Central memory CD8-positive, alpha-beta T cell (primary cell): ENCODE data around the gene DLK1.

ENCODE experiments used
- ATAC-seq: fragments of 150-1000 bp; cut with Tn5 transposase; replicated peaks from 2 replicates; pipeline ENCODE4 v1.10.0; 2022; ENCODE audit warnings: mild to moderate bottlenecking, moderate FRiP score, moderate number of reproducible peaks; ENCODE audit not compliant: poor library complexity, severe bottlenecking; ENCODE audit errors: extremely low read depth
- DNase-seq, 2 donors: peaks; one replicate each; pipeline ENCODE4 v3.0.0; 2021; ENCODE audit warnings: low spot score in 2 of 2
- H3K27ac Mint-ChIP-seq: one replicate; pipeline ENCODE4 v1.8.0; 2022; ENCODE audit warnings: low read depth, mild to moderate bottlenecking, moderate library complexity, mixed read lengths
- H3K27me3 Mint-ChIP-seq: one replicate; pipeline ENCODE4 v1.8.0; 2022; ENCODE audit warnings: mixed read lengths
- H3K36me3 Mint-ChIP-seq: one replicate; pipeline ENCODE4 v1.8.0; 2022; ENCODE audit warnings: mild to moderate bottlenecking, moderate library complexity, mixed read lengths; ENCODE audit not compliant: insufficient read depth
- H3K4me1 Mint-ChIP-seq: one replicate; pipeline ENCODE4 v1.8.0; 2022; ENCODE audit warnings: mixed read lengths
- H3K4me3 Mint-ChIP-seq: one replicate; pipeline ENCODE4 v1.8.0; 2022; ENCODE audit warnings: mild to moderate bottlenecking, moderate library complexity, mixed read lengths
- H3K9me3 Mint-ChIP-seq: one replicate; pipeline ENCODE4 v1.8.0; 2022; ENCODE audit warnings: mixed read lengths

DLK1 gene

GRCh38 chr14:100696590-100696989, 30.1 kb upstream of the DLK1 start:
- Mint-ChIP-seq H3K27me3 (peaks cover 91% of the 10 kb centered on the region), H3K36me3 (no peaks in the 10 kb centered on the region), H3K9me3 (no peaks in the 10 kb centered on the region), H3K4me3 (no peak overlapping the region), H3K4me1 (no peaks in the 10 kb centered on the region), H3K27ac (no peak overlapping the region)
- ATAC-seq (no peak), DNase-seq (no peak)

GRCh38 chr14:100698066-100698465, 28.6 kb upstream of the DLK1 start:
- Mint-ChIP-seq H3K9me3 (no peaks in the 10 kb centered on the region), H3K4me3 (no peak overlapping the region), H3K4me1 (no peaks in the 10 kb centered on the region), H3K27ac (no peak overlapping the region), H3K36me3 (no peaks in the 10 kb centered on the region), H3K27me3 (peaks cover 77% of the 10 kb centered on the region)
- no peak for DNase-seq
- ATAC-seq: no peak

GRCh38 chr14:100698666-100699448, 27.8 kb upstream of the DLK1 start:
- Mint-ChIP-seq H3K27me3 (peaks cover 69% of the 10 kb centered on the region), H3K9me3 (no peaks in the 10 kb centered on the region), H3K27ac (no peak overlapping the region), H3K4me1 (no peaks in the 10 kb centered on the region), H3K4me3 (no peak overlapping the region), H3K36me3 (no peaks in the 10 kb centered on the region)
- DNase-seq (no peak), ATAC-seq (no peak)

- ATAC-seq (no peak), DNase-seq (no peak)
- H3K4me1 Mint-ChIP-seq: no peaks in the 10 kb centered on the region
- H3K4me3 Mint-ChIP-seq: no peak overlapping the region
- H3K27ac Mint-ChIP-seq: no peak overlapping the region
- H3K27me3 Mint-ChIP-seq: peaks cover 45% of the 10 kb centered on the region
- no peaks in the 10 kb centered on the region for H3K36me3 Mint-ChIP-seq
- no peaks in the 10 kb centered on the region for H3K9me3 Mint-ChIP-seq
Observed at GRCh38 chr14:100701314-100701713, 25.4 kb upstream of the DLK1 start.

- no peak for ATAC-seq
- no peak for DNase-seq
- Mint-ChIP-seq H3K4me3 (no peak overlapping the region), H3K36me3 (no peaks in the 10 kb centered on the region), H3K9me3 (no peaks in the 10 kb centered on the region), H3K27ac (no peak overlapping the region), H3K4me1 (no peaks in the 10 kb centered on the region), H3K27me3 (peaks cover 37% of the 10 kb centered on the region)
Observed at GRCh38 chr14:100702590-100702989, 24.1 kb upstream of the DLK1 start.

GRCh38 chr14:100703386-100704220, 23.1 kb upstream of the DLK1 start:
- ATAC-seq (no peak), DNase-seq (no peak)
- H3K27ac Mint-ChIP-seq: no peak overlapping the region
- H3K9me3 Mint-ChIP-seq: no peaks in the 10 kb centered on the region
- H3K4me3 Mint-ChIP-seq: no peak overlapping the region
- no peaks in the 10 kb centered on the region for H3K4me1 Mint-ChIP-seq
- peaks cover 28% of the 10 kb centered on the region for H3K27me3 Mint-ChIP-seq
- H3K36me3 Mint-ChIP-seq: no peaks in the 10 kb centered on the region

GRCh38 chr14:100706200-100706599, 20.5 kb upstream of the DLK1 start:
- Mint-ChIP-seq H3K27me3 (peaks cover 15% of the 10 kb centered on the region), H3K27ac (no peak overlapping the region), H3K4me3 (no peak overlapping the region), H3K4me1 (no peaks in the 10 kb centered on the region), H3K36me3 (no peaks in the 10 kb centered on the region), H3K9me3 (no peaks in the 10 kb centered on the region)
- ATAC-seq: no peak
- DNase-seq: no peak

GRCh38 chr14:100706860-100707259, 19.8 kb upstream of the DLK1 start:
- Mint-ChIP-seq H3K4me1 (no peaks in the 10 kb centered on the region), H3K4me3 (no peak overlapping the region), H3K36me3 (no peaks in the 10 kb centered on the region), H3K9me3 (no peaks in the 10 kb centered on the region), H3K27ac (no peak overlapping the region), H3K27me3 (peaks cover 17% of the 10 kb centered on the region)
- ATAC-seq (no peak), DNase-seq (no peak)

GRCh38 chr14:100708425-100709288, 18.0 kb upstream of the DLK1 start:
- Mint-ChIP-seq H3K36me3 (no peaks in the 10 kb centered on the region), H3K4me1 (no peaks in the 10 kb centered on the region), H3K27ac (no peak overlapping the region), H3K9me3 (no peaks in the 10 kb centered on the region), H3K4me3 (no peak overlapping the region), H3K27me3 (peaks cover 30% of the 10 kb centered on the region)
- ATAC-seq (no peak), DNase-seq (no peak)

GRCh38 chr14:100709289-100710284, 17.1 kb upstream of the DLK1 start:
- no peak for ATAC-seq
- H3K9me3 Mint-ChIP-seq: no peaks in the 10 kb centered on the region
- peaks cover 33% of the 10 kb centered on the region for H3K27me3 Mint-ChIP-seq
- DNase-seq: no peak
- H3K4me1 Mint-ChIP-seq: no peaks in the 10 kb centered on the region
- H3K4me3 Mint-ChIP-seq: no peak overlapping the region
- H3K36me3 Mint-ChIP-seq: no peaks in the 10 kb centered on the region
- no peak overlapping the region for H3K27ac Mint-ChIP-seq

GRCh38 chr14:100710391-100710790, 16.3 kb upstream of the DLK1 start:
- ATAC-seq (no peak), DNase-seq (no peak)
- H3K9me3 Mint-ChIP-seq: no peaks in the 10 kb centered on the region
- H3K27me3 Mint-ChIP-seq: peaks cover 33% of the 10 kb centered on the region
- no peak overlapping the region for H3K27ac Mint-ChIP-seq
- H3K4me1 Mint-ChIP-seq: no peaks in the 10 kb centered on the region
- H3K36me3 Mint-ChIP-seq: no peaks in the 10 kb centered on the region
- H3K4me3 Mint-ChIP-seq: no peak overlapping the region
